WTC11 (cell line): Measurements from ENCODE around the gene TBC1D24.

ENCODE experiments used
- HMGA2 ChIP-seq: fragments of 250-450 bp; sonication (Bioruptor Pico); IDR thresholded peaks from 2 replicates; pipeline ENCODE4 v1.4.0; 2021; ENCODE audit warnings: mild to moderate bottlenecking, moderate library complexity
- JUN ChIP-seq: sonication (generic); formaldehyde crosslinking; IDR thresholded peaks from 2 replicates; pipeline ENCODE4 v1.8.0; 2023; ENCODE audit warnings: mild to moderate bottlenecking, missing genetic modification reagents
- MYBL2 ChIP-seq: sonication (generic); formaldehyde crosslinking; IDR thresholded peaks from 2 replicates; pipeline ENCODE4 v1.8.1; 2023; ENCODE audit warnings: mild to moderate bottlenecking, moderate library complexity, missing genetic modification reagents

DNA sequence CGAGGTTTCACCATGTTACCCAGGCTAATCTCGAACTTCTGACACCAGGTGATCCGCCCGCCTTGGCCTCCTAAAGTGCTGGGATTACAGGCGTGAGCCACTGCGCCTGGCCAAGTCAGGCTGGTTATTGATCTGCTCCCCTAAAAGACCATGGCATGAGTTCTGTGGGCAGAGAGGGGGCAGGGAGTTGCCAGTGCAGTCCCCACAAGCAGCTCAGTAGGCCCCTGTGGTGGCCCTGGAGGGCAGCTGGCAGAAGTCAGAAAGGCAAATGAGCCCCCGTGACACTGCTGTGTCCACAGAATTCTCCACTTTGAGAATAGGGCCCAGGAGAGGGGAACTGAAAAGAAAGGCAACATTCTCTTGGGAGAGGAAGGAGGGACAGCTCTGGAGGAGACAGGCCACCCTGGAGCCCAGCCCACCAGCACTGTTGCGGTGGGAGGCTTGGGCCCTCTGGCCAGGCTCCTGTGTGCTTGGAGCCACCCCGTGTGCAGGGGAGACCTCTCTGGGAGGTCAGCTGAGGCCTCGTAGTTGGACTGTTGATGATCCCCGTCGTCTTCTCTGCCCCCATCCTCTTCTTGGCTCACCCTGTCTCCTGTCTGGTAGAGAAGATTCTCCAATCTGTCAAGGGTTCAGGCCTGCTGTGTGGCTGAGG is 43.2 kb downstream of the TBC1D24 start:
- TF ChIP-seq JUN (CRISPR knock-in tag) (no peak), MYBL2 (CRISPR knock-in tag) (no peak), HMGA2 (CRISPR knock-in tag) (no peak)
